ENCODE data around the gene EFR3B. TPM values are rescaled to one million over a fixed set of nuclear protein-coding genes. Genes with fewer than 3 reads are reported as not detected.

EFR3B gene
- total and polyA plus RNA-seq, 9 donors: 0.36 to 4.5 (median 1.4) TPM

DNA sequence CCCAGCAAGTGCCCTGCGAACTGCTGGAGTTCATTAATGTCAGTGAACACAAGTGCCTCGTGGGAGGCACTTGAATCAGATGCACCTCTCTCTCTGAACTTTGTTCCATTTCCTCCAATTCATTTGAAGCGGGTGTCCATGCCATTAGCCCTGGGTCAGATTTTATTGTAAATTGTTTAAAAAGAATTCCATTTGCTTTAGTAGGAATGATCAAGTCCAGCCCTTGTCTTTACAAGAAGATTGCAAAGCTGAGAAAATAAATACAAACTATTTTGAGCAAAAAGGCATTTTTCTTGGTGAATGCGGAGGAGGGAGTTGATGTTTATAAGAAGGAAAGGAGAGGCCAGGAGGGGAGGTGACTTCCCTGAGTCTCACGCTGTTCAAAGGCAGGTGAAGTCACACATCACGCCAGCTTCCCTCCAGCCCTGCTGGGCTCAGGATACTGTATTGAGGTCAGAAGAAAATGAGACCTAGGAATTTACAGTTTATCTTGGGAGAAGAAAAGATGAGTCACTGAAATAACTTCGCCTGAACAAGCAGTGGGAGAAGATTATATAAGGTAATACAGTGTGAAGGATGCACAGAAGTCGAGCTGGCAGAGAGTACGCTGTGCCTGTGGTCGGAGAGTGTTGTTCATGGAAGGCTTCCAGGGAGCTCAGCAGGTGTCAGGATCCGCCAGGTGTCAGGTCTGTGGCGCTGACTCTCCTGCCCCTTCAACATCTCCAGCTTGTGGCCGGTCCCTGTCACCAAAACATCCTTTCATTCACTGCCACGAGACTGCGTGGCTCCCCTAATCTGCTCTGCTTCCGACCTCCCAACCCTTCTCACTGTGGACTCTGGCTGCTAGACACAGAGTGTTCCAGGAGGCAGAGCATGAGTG is 36.5 kb downstream of the EFR3B start:
- H3K4me1 ChIP-seq (ENCODE audit: insufficient read depth): peaks cover 3% of the 10 kb centered on the region
- H3K36me3 ChIP-seq: no peaks in the 10 kb centered on the region
- TF ChIP-seq EP300 (IDR thresholded peaks at IDR 0.05) (no peak), POLR2A (IDR thresholded peaks at IDR 0.05) (no peak)
- TF ChIP-seq, protein P1, sequence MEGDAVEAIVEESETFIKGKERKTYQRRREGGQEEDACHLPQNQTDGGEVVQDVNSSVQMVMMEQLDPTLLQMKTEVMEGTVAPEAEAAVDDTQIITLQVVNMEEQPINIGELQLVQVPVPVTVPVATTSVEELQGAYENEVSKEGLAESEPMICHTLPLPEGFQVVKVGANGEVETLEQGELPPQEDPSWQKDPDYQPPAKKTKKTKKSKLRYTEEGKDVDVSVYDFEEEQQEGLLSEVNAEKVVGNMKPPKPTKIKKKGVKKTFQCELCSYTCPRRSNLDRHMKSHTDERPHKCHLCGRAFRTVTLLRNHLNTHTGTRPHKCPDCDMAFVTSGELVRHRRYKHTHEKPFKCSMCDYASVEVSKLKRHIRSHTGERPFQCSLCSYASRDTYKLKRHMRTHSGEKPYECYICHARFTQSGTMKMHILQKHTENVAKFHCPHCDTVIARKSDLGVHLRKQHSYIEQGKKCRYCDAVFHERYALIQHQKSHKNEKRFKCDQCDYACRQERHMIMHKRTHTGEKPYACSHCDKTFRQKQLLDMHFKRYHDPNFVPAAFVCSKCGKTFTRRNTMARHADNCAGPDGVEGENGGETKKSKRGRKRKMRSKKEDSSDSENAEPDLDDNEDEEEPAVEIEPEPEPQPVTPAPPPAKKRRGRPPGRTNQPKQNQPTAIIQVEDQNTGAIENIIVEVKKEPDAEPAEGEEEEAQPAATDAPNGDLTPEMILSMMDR (IDR thresholded peaks at IDR 0.05): no peak
- no peaks in the 10 kb centered on the region for H3K9me3 ChIP-seq
- no peak overlapping the region for H3K4me3 ChIP-seq
- WGBS, 3 donors: 5 to 18% (median 10%) methylated on average over 16 of the region's 16 CpGs
- H3K27me3 ChIP-seq: no peaks in the 10 kb centered on the region
- no peak overlapping the region for H3K27ac ChIP-seq
- intact Hi-C loops (cut with DNase I): no loop called here
- DNase-seq: no peak

- Histone ChIP-seq H3K36me3 (no peaks in the 10 kb centered on the region), H3K4me1 (ENCODE audit: insufficient read depth) (peaks cover 3% of the 10 kb centered on the region), H3K27me3 (no peaks in the 10 kb centered on the region), H3K4me3 (no peak overlapping the region), H3K9me3 (no peaks in the 10 kb centered on the region), H3K27ac (no peak overlapping the region)
- intact Hi-C loops (cut with DNase I): no loop called here
- no peak for DNase-seq
- 78 to 85% (median 85%) methylated on average over 3 of the region's 3 CpGs for WGBS, 3 donors
- TF ChIP-seq EP300 (IDR thresholded peaks at IDR 0.05): no peak
- TF ChIP-seq POLR2A (IDR thresholded peaks at IDR 0.05): no peak
- TF ChIP-seq, protein P1 (IDR thresholded peaks at IDR 0.05): no peak
These were observed 37.3 kb downstream of the EFR3B start for GRCh38 chr2:25079050-25079635.

DNA sequence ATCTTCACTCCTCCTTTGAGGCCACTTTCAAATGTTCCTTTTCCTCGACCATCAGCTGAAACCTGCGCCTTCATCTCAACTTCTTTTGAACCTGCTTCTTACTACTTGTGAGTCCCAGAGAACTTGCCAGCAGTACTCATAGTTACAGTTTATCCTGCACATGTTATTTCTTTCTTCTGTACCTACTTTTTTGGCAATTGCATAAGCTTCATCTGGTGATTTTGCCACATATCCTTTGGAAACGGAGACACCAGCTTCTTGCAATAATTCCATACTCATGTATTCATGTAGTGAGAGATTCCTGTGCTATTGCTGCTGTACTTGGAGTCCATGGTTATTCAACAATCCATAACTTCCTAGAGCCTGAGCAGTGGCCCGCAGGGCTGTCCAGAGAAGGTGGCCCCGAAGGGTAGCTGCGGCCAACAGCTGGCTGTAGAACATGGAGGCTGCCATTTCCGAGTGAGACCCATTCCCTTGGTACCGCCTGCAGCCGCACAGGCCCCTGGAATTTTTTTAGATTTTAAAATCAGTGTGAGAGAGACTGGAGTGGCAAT is 39.4 kb downstream of the EFR3B start:
- no peaks in the 10 kb centered on the region for H3K9me3 ChIP-seq
- no peak overlapping the region for H3K27ac ChIP-seq
- H3K36me3 ChIP-seq: no peaks in the 10 kb centered on the region
- peaks cover 3% of the 10 kb centered on the region for H3K4me1 ChIP-seq (ENCODE audit: insufficient read depth)
- intact Hi-C loops (cut with DNase I): no loop called here
- 93 to 98% (median 94%) methylated on average over 9 of the region's 9 CpGs for WGBS, 3 donors
- H3K27me3 ChIP-seq: no peaks in the 10 kb centered on the region
- TF ChIP-seq POLR2A (IDR thresholded peaks at IDR 0.05): no peak
- TF ChIP-seq, protein P1 (IDR thresholded peaks at IDR 0.05): no peak
- TF ChIP-seq EP300 (IDR thresholded peaks at IDR 0.05): no peak
- H3K4me3 ChIP-seq: no peak overlapping the region
- DNase-seq: no peak

GRCh38 chr2:25082002-25082622 is 40.2 kb downstream of the EFR3B start:
- H3K27me3 ChIP-seq: no peaks in the 10 kb centered on the region
- H3K9me3 ChIP-seq: no peaks in the 10 kb centered on the region
- intact Hi-C loops (cut with DNase I): no loop called here
- WGBS, 3 donors: 81 to 89% (median 85%) methylated on average over 6 of the region's 6 CpGs
- H3K27ac ChIP-seq: no peak overlapping the region
- H3K4me3 ChIP-seq: no peak overlapping the region
- DNase-seq: no peak
- peaks cover 3% of the 10 kb centered on the region for H3K4me1 ChIP-seq (ENCODE audit: insufficient read depth)
- TF ChIP-seq EP300 (IDR thresholded peaks at IDR 0.05) (no peak), POLR2A (IDR thresholded peaks at IDR 0.05) (no peak)
- no peaks in the 10 kb centered on the region for H3K36me3 ChIP-seq

All from ovary (tissue), 9 donors.